ENCODE measurements around the gene C6orf15.

Gene C6orf15

GRCh38 chr6:31112478-31112877 lies at the start of gene C6orf15:
Gene C6orf15, minus strand, starts transcription at chr6:31112575. Its CDS starts 20 bp downstream, at chr6:31112555.
- H3K27ac ChIP-seq (ENCODE audit: low read depth, low read length) = no peak within 1 kb of the TSS

GRCh38 chr6:31161216-31162126 lies 49.1 kb upstream of the C6orf15 start:
- Histone ChIP-seq H3K9ac (ENCODE audit: low read length) (no peak overlapping the region), H3K36me3 (ENCODE audit: control insufficient read depth, insufficient read depth, low read length) (no peaks in the 10 kb centered on the region), H3K27ac (ENCODE audit: low read depth, low read length) (no peak overlapping the region), H3K4me1 (ENCODE audit: control insufficient read depth, insufficient read depth, low read length) (peaks cover 5% of the 10 kb centered on the region), H3K27me3 (ENCODE audit: control insufficient read depth, insufficient read depth, low read length) (no peaks in the 10 kb centered on the region), H3K4me3 (ENCODE audit: low read length) (no peak overlapping the region)

More at GRCh38 chr6:31112478-31112877, at the start of gene C6orf15:
- H3K36me3 ChIP-seq (ENCODE audit: control insufficient read depth, insufficient read depth, low read length) = no peaks in the 10 kb centered on the region
- H3K9ac ChIP-seq (ENCODE audit: low read length) = no peak within 1 kb of the TSS
- no peaks in the 10 kb centered on the region for H3K27me3 ChIP-seq (ENCODE audit: control insufficient read depth, insufficient read depth, low read length)
- H3K4me1 ChIP-seq (ENCODE audit: control insufficient read depth, insufficient read depth, low read length) = peaks cover 22% of the 10 kb centered on the region
- no peak within 1 kb of the TSS for H3K4me3 ChIP-seq (ENCODE audit: low read length)

GRCh38 chr6:31158863-31159855 lies 46.8 kb upstream of the C6orf15 start:
- peak overlapping the region; percentile 56 for H3K27ac ChIP-seq (ENCODE audit: low read depth, low read length)
- no peaks in the 10 kb centered on the region for H3K36me3 ChIP-seq (ENCODE audit: control insufficient read depth, insufficient read depth, low read length)
- peak overlapping the region; percentile 61 for H3K9ac ChIP-seq (ENCODE audit: low read length)
- H3K4me1 ChIP-seq (ENCODE audit: control insufficient read depth, insufficient read depth, low read length) = peaks cover 5% of the 10 kb centered on the region
- no peaks in the 10 kb centered on the region for H3K27me3 ChIP-seq (ENCODE audit: control insufficient read depth, insufficient read depth, low read length)
- peak overlapping the region; percentile 74 for H3K4me3 ChIP-seq (ENCODE audit: low read length)

- H3K9ac ChIP-seq (ENCODE audit: low read length) = peak within 1 kb of the TSS; percentile 93
- no peaks in the 10 kb centered on the region for H3K36me3 ChIP-seq (ENCODE audit: control insufficient read depth, insufficient read depth, low read length)
- peak within 1 kb of the TSS; percentile 65 for H3K27ac ChIP-seq (ENCODE audit: low read depth, low read length)
- peak within 1 kb of the TSS; percentile 85 for H3K4me3 ChIP-seq (ENCODE audit: low read length)
- no peaks in the 10 kb centered on the region for H3K27me3 ChIP-seq (ENCODE audit: control insufficient read depth, insufficient read depth, low read length)
- peaks cover 5% of the 10 kb centered on the region for H3K4me1 ChIP-seq (ENCODE audit: control insufficient read depth, insufficient read depth, low read length)
Measured at GRCh38 chr6:31158140-31158862, 45.9 kb upstream of the C6orf15 start, which contains the start of gene TCF19. Gene TCF19, plus strand, starts transcription at chr6:31158589. Its CDS starts 881 bp downstream, at chr6:31159470.

GRCh38 chr6:31157513-31158139 lies 45.3 kb upstream of the C6orf15 start, which contains the start of gene CCHCR1:
Gene CCHCR1, minus strand, starts transcription at chr6:31157802. Its CDS starts 202 bp downstream, at chr6:31157600.
- peaks cover 1% of the 10 kb centered on the region for H3K36me3 ChIP-seq (ENCODE audit: control insufficient read depth, insufficient read depth, low read length)
- H3K4me3 ChIP-seq (ENCODE audit: low read length) = peak within 1 kb of the TSS; percentile 85
- peaks cover 5% of the 10 kb centered on the region for H3K4me1 ChIP-seq (ENCODE audit: control insufficient read depth, insufficient read depth, low read length)
- H3K27me3 ChIP-seq (ENCODE audit: control insufficient read depth, insufficient read depth, low read length) = no peaks in the 10 kb centered on the region
- peak within 1 kb of the TSS; percentile 93 for H3K9ac ChIP-seq (ENCODE audit: low read length)
- H3K27ac ChIP-seq (ENCODE audit: low read depth, low read length) = peak within 1 kb of the TSS; percentile 65

- no peak overlapping the region for H3K4me3 ChIP-seq (ENCODE audit: low read length)
- H3K27ac ChIP-seq (ENCODE audit: low read depth, low read length) = no peak overlapping the region
- peaks cover 5% of the 10 kb centered on the region for H3K4me1 ChIP-seq (ENCODE audit: control insufficient read depth, insufficient read depth, low read length)
- H3K9ac ChIP-seq (ENCODE audit: low read length) = no peak overlapping the region
- peaks cover 3% of the 10 kb centered on the region for H3K36me3 ChIP-seq (ENCODE audit: control insufficient read depth, insufficient read depth, low read length)
- no peaks in the 10 kb centered on the region for H3K27me3 ChIP-seq (ENCODE audit: control insufficient read depth, insufficient read depth, low read length)
Measured at GRCh38 chr6:31156641-31157040, 44.3 kb upstream of the C6orf15 start.

- H3K36me3 ChIP-seq (ENCODE audit: control insufficient read depth, insufficient read depth, low read length) = peaks cover 14% of the 10 kb centered on the region
- no peak overlapping the region for H3K9ac ChIP-seq (ENCODE audit: low read length)
- peaks cover 5% of the 10 kb centered on the region for H3K4me1 ChIP-seq (ENCODE audit: control insufficient read depth, insufficient read depth, low read length)
- H3K27me3 ChIP-seq (ENCODE audit: control insufficient read depth, insufficient read depth, low read length) = no peaks in the 10 kb centered on the region
- H3K27ac ChIP-seq (ENCODE audit: low read depth, low read length) = no peak overlapping the region
- no peak overlapping the region for H3K4me3 ChIP-seq (ENCODE audit: low read length)
Measured at GRCh38 chr6:31154436-31154835, 42.1 kb upstream of the C6orf15 start.

GRCh38 chr6:31152781-31153180 lies 40.4 kb upstream of the C6orf15 start:
- no peak overlapping the region for H3K9ac ChIP-seq (ENCODE audit: low read length)
- peaks cover 16% of the 10 kb centered on the region for H3K36me3 ChIP-seq (ENCODE audit: control insufficient read depth, insufficient read depth, low read length)
- no peaks in the 10 kb centered on the region for H3K27me3 ChIP-seq (ENCODE audit: control insufficient read depth, insufficient read depth, low read length)
- peaks cover 5% of the 10 kb centered on the region for H3K4me1 ChIP-seq (ENCODE audit: control insufficient read depth, insufficient read depth, low read length)
- H3K27ac ChIP-seq (ENCODE audit: low read depth, low read length) = no peak overlapping the region
- H3K4me3 ChIP-seq (ENCODE audit: low read length) = no peak overlapping the region

- H3K9ac ChIP-seq (ENCODE audit: low read length) = no peak overlapping the region
- no peak overlapping the region for H3K27ac ChIP-seq (ENCODE audit: low read depth, low read length)
- H3K4me3 ChIP-seq (ENCODE audit: low read length) = no peak overlapping the region
- H3K27me3 ChIP-seq (ENCODE audit: control insufficient read depth, insufficient read depth, low read length) = no peaks in the 10 kb centered on the region
- peaks cover 16% of the 10 kb centered on the region for H3K36me3 ChIP-seq (ENCODE audit: control insufficient read depth, insufficient read depth, low read length)
- H3K4me1 ChIP-seq (ENCODE audit: control insufficient read depth, insufficient read depth, low read length) = no peaks in the 10 kb centered on the region
Measured at GRCh38 chr6:31149827-31150447, 37.6 kb upstream of the C6orf15 start.

- Histone ChIP-seq H3K36me3 (ENCODE audit: control insufficient read depth, insufficient read depth, low read length) (peaks cover 12% of the 10 kb centered on the region), H3K27ac (ENCODE audit: low read depth, low read length) (no peak overlapping the region), H3K9ac (ENCODE audit: low read length) (no peak overlapping the region), H3K4me3 (ENCODE audit: low read length) (no peak overlapping the region), H3K4me1 (ENCODE audit: control insufficient read depth, insufficient read depth, low read length) (peaks cover 8% of the 10 kb centered on the region), H3K27me3 (ENCODE audit: control insufficient read depth, insufficient read depth, low read length) (no peaks in the 10 kb centered on the region)
Measured at GRCh38 chr6:31145386-31145785, 33.0 kb upstream of the C6orf15 start.

GRCh38 chr6:31144970-31145340 lies 32.6 kb upstream of the C6orf15 start:
- H3K4me3 ChIP-seq (ENCODE audit: low read length) = no peak overlapping the region
- no peak overlapping the region for H3K27ac ChIP-seq (ENCODE audit: low read depth, low read length)
- no peak overlapping the region for H3K9ac ChIP-seq (ENCODE audit: low read length)
- no peaks in the 10 kb centered on the region for H3K27me3 ChIP-seq (ENCODE audit: control insufficient read depth, insufficient read depth, low read length)
- H3K4me1 ChIP-seq (ENCODE audit: control insufficient read depth, insufficient read depth, low read length) = peaks cover 8% of the 10 kb centered on the region
- peaks cover 9% of the 10 kb centered on the region for H3K36me3 ChIP-seq (ENCODE audit: control insufficient read depth, insufficient read depth, low read length)

Measured in rectal smooth muscle tissue (tissue), 1 donor.